ENCODE results near the gene ETV7. TPM values are rescaled to one million over a fixed set of nuclear protein-coding genes. Genes with fewer than 3 reads are reported as not detected.

Gene ETV7
- total RNA-seq, 3 donors from 2014 or later, result 0.44 to 0.98 (median 0.80) TPM

DNA sequence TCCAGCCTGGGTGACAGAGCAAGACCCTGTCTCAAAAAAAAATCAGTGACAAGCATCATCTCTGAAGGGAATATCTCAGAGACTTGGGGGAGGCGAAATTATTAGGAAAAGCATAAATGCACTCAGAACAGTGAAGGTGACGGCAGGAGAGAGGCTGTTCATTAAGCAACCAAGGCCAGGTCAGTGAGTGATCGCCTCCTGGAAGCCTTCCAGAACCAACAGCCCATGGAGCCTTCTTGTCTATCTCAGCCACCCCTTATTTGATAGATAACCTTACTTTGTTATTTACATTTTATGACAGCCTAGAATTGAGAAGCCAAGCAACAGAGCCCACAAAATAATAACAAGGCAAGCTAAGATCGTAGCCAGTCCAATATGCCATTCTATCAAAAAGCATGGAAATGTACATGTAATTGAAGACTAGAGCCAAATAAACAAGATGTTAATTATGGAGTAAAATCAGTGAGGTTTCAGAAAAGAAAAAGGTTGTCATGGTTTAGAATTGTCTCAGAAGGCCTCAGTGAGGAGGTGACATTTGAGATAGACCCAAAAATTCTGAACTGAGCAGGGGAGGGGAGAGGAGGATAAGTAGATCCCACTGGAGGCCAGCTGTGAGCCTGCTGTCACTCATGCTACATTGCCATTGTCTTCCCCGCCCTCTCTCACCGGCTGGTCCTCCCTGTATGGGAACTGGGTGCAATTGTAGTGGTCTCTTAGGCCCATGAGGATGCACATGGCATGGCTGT, 68.6 kb downstream of the ETV7 start:
- Histone ChIP-seq H3K27ac (no peak overlapping the region), H3K9me3 (no peaks in the 10 kb centered on the region), H3K4me3 (no peak overlapping the region), H3K27me3 (no peaks in the 10 kb centered on the region), H3K36me3 (no peaks in the 10 kb centered on the region), H3K4me1 (no peaks in the 10 kb centered on the region)
- TF ChIP-seq POLR2A (IDR thresholded peaks at IDR 0.05) (no peak), CTCF (IDR thresholded peaks at IDR 0.05) (no peak), POLR2AphosphoS5 (IDR thresholded peaks at IDR 0.05) (no peak)
- DNase-seq (ENCODE audit: low spot score in 2 of 2), result no peak
- intact Hi-C loops (cut with DNase I; ENCODE audit: low total_unique reads), result no loop called here

GRCh38 chr6:36317623-36318022, 69.8 kb downstream of the ETV7 start:
- TF ChIP-seq POLR2A (IDR thresholded peaks at IDR 0.05) (no peak), CTCF (IDR thresholded peaks at IDR 0.05) (no peak)
- no peak overlapping the region for H3K27ac ChIP-seq
- intact Hi-C loops (cut with DNase I; ENCODE audit: low total_unique reads), result no loop called here
- H3K9me3 ChIP-seq, result no peaks in the 10 kb centered on the region
- no peak for DNase-seq (ENCODE audit: low spot score in 2 of 2)
- no peaks in the 10 kb centered on the region for H3K27me3 ChIP-seq
- no peak overlapping the region for H3K4me3 ChIP-seq
- H3K36me3 ChIP-seq, result no peaks in the 10 kb centered on the region
- H3K4me1 ChIP-seq, result no peaks in the 10 kb centered on the region

Other genes with a start within 250 kb of the ETV7 start
- gene BRPF3, start 190.9 kb downstream of the ETV7 start, total RNA-seq, result 10 to 100 TPM; 18.9 to 26.5 (median 25.8) TPM
- gene PNPLA1, start 117.6 kb downstream of the ETV7 start, total RNA-seq, result not detected
- under 1 TPM in 1 of 3 donors, not detected in 2; under 0.01 TPM for gene BNIP5, start 50.8 kb downstream of the ETV7 start, total RNA-seq
- gene PXT1, start 55.2 kb upstream of the ETV7 start, total RNA-seq, result under 1 TPM in 1 of 3 donors, not detected in 2; 0.15 TPM
- 10 to 100 TPM; 59.4 to 64.5 (median 61.6) TPM for gene KCTD20, start 55.3 kb upstream of the ETV7 start, total RNA-seq
- gene STK38, start 159.8 kb upstream of the ETV7 start, total RNA-seq, result 10 to 100 TPM; 27.5 to 39.4 (median 31.4) TPM
- 100 to 1,000 TPM; 163 to 425 (median 276) TPM for gene SRSF3, start 206.7 kb upstream of the ETV7 start, total RNA-seq

Measured in breast epithelium (tissue), 4 donors.